Muscle of leg (tissue), 11 donors: ENCODE measurements around the gene PTPRG. TPM values are rescaled to one million over a fixed set of nuclear protein-coding genes. Genes with fewer than 3 reads are reported as not detected.

ENCODE experiments used
- DNase-seq: peaks from one replicate; pipeline ENCODE4 v3.0.0; 2013
- H3K27ac ChIP-seq: one replicate; pipeline ENCODE4 v1.5.1; 2013; ENCODE audit warnings: mild to moderate bottlenecking, low read length, control low read depth
- H3K27me3 ChIP-seq: one replicate; pipeline ENCODE4 v1.6.1; 2013; ENCODE audit warnings: low read length; ENCODE audit not compliant: control insufficient read depth, insufficient read depth
- H3K36me3 ChIP-seq: one replicate; pipeline ENCODE4 v1.6.1; 2013; ENCODE audit warnings: low read length; ENCODE audit not compliant: control insufficient read depth, insufficient read depth
- H3K4me1 ChIP-seq: one replicate; pipeline ENCODE4 v1.6.1; 2013; ENCODE audit warnings: low read length; ENCODE audit not compliant: control insufficient read depth, insufficient read depth
- H3K4me3 ChIP-seq: one replicate; pipeline ENCODE4 v1.5.1; 2013; ENCODE audit warnings: low read length, control low read depth
- H3K9me3 ChIP-seq: replicated peaks from 2 replicates; pipeline ENCODE4 v1.6.1; 2013; ENCODE audit warnings: low read depth, low read length; ENCODE audit not compliant: control insufficient read depth
- WGBS: methylation state at CpG from one replicate; pipeline ENCODE4 v1.1.5; 2013; ENCODE audit warnings: missing lambda C conversion rate; ENCODE audit not compliant: insufficient coverage; 5-methylcytosine and 5-hydroxymethylcytosine counted together
- polyA plus RNA-seq, 8 donors: library from polyadenylated mRNA; unstranded; fragments of 120-200 nt; gene quantifications; one replicate each; pipeline versions ENCODE4 v1.2.1 to v1.2.3, GENCODE V29; 2013; ENCODE audit warnings: inconsistent platforms in 1 of 8, low replicate concordance in 1 of 8; ENCODE audit not compliant: insufficient read length in 8 of 8, insufficient read depth in 1 of 8
- total RNA-seq: library from RNA; stranded (reverse); fragments of 120-200 nt; gene quantifications from one replicate; pipeline ENCODE4 v1.2.4, GENCODE V29; 2013

PTPRG gene
- total and polyA plus RNA-seq, 9 donors: 15.7 to 45.7 (median 30.8) TPM

DNA sequence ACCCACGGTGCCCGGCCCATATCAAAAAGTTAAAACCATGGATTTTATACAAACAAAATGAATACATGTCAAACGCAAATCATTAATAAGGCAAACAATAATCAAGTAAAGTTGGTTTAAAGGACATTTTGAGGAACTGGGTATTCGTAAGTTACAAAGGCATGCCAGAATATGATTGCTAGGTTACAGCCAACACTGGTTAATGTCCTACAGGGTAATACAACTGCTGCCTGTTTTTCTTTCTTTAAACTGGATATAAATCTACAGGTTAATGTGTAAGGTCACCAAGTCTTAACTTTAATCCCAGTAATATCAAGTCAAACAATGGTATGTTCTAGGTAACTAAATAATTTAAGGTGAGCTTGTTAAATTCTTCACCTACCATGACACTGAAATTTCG, 166.1 kb downstream of the PTPRG start:
- no peaks in the 10 kb centered on the region for H3K27me3 ChIP-seq
- no peak overlapping the region for H3K27ac ChIP-seq
- H3K9me3 ChIP-seq: no peaks in the 10 kb centered on the region
- no peaks in the 10 kb centered on the region for H3K36me3 ChIP-seq
- no peak for DNase-seq
- no CpG with 5 or more reads among the region's 5 CpGs for WGBS
- peaks cover 25% of the 10 kb centered on the region for H3K4me1 ChIP-seq
- H3K4me3 ChIP-seq: no peak overlapping the region

DNA sequence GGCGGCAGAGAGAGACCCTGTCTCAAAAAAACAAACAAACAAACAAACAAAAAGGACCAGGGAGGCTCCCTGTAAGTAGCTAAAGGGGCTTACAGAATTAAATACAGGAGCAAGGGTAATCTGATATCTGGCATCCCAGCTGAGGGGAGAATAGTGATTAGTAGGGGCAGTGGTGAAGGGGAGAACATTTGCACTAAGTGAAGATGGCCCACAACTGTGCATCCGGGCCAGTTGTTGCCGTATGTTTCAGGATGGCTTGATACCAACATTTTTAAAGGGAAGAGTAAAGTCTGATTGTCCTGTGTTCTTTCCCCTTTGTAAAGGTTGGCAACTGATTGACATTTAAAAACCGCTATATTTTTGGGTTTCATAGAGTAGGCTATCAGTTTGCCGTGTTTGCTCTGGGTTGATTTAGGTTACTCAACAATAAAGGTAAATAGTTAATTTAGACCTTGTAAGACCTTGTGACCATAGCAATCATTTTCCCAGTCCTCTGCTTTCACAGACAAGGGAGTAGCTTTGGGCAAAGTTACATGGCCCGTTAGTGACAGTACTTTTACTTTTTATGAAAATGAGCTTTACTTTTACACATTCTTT, 167.8 kb downstream of the PTPRG start:
- WGBS: 41% methylated on average over 2 of the region's 6 CpGs

DNA sequence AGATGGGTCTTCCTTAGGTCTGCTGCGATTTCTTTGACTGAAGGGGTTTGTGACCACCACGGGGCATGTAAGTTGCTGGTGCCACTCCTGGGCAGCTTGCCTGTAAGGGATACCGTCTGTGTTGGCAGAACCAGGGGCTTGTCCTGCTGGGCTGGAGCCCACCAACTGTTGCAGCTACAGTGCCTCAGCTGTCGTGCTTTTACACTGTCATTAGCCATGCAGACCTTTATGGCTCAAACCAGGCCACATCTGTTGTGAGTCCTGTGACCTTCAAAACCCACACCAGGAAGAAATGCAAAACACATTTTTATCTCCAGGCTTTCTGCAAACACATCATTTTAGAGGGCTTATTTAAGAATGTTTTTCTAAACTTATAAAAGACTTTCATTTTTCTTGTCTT, 168.7 kb downstream of the PTPRG start:
- no peak overlapping the region for H3K4me3 ChIP-seq
- no peaks in the 10 kb centered on the region for H3K27me3 ChIP-seq
- WGBS: 54% methylated on average over 4 of the region's 4 CpGs
- H3K27ac ChIP-seq: peak overlapping the region; percentile 48
- H3K9me3 ChIP-seq: no peaks in the 10 kb centered on the region
- H3K36me3 ChIP-seq: no peaks in the 10 kb centered on the region
- peaks cover 31% of the 10 kb centered on the region for H3K4me1 ChIP-seq
- DNase-seq: peak; percentile 88

More for the DNA sequence above, 167.8 kb downstream of the PTPRG start:
- peak; percentile 76 for DNase-seq
- H3K4me3 ChIP-seq: no peak overlapping the region
- peaks cover 31% of the 10 kb centered on the region for H3K4me1 ChIP-seq
- H3K36me3 ChIP-seq: no peaks in the 10 kb centered on the region
- H3K27ac ChIP-seq: peak overlapping the region; percentile 48
- no peaks in the 10 kb centered on the region for H3K9me3 ChIP-seq
- no peaks in the 10 kb centered on the region for H3K27me3 ChIP-seq

DNA sequence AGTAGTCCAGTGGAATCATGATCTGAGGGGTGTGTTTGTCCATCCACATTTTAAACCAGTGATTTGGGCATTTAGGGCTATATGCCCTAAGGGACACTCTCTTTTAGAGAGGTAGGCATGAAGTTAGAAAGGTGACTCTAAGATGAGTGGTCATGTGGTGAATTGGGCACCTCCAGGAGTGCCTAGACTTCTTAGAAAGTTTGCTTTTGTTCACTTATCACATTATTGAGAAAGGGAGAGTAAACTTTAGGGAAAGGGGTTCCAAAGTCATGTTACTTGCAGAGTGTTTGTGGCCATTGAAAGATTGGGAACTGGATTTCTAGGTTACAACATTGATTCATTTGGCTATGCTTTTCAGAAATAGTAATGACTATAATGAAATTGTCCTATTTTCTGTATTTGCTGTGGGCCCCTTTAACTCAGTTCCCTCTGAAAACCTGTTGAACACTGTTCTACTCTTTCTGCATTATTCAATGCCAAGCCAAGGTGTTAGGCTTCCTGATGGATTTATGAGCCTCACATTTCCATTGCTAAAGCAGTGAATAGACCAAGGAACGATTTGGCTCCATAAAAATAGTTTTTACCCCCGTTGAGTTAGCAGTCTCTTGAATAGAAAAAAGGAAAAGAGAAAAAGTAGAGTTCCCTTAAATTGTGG, 169.3 kb downstream of the PTPRG start:
- Histone ChIP-seq H3K4me1 (peaks cover 35% of the 10 kb centered on the region), H3K36me3 (no peaks in the 10 kb centered on the region), H3K27me3 (no peaks in the 10 kb centered on the region), H3K4me3 (no peak overlapping the region), H3K27ac (peak overlapping the region; percentile 48), H3K9me3 (no peaks in the 10 kb centered on the region)
- no peak for DNase-seq
- 0% methylated on average over 1 of the region's 2 CpGs for WGBS

DNA sequence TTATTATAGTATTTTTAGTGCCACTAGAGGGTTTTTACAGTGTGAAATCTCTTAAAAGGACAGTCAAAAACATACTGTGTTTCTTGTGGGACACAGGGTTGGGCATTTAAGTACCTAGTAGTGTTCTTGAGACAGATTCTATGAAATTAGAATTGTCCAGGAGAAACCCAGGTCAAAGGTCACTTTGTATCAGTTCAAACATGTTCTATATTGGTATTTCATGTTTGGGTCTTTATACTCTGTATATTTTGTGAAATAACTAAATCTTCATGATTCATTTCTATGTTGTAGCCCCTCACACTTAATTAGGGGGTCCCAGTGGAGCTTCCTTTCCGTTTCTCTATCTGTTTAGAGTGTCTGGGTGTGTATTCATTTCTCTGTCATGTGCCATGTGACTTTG, 171.6 kb downstream of the PTPRG start:
- no peaks in the 10 kb centered on the region for H3K27me3 ChIP-seq
- H3K9me3 ChIP-seq: no peaks in the 10 kb centered on the region
- no peak for DNase-seq
- peaks cover 35% of the 10 kb centered on the region for H3K4me1 ChIP-seq
- H3K27ac ChIP-seq: peak overlapping the region; percentile 45
- H3K36me3 ChIP-seq: no peaks in the 10 kb centered on the region
- no CpG with 5 or more reads among the region's 1 CpG for WGBS
- no peak overlapping the region for H3K4me3 ChIP-seq

DNA sequence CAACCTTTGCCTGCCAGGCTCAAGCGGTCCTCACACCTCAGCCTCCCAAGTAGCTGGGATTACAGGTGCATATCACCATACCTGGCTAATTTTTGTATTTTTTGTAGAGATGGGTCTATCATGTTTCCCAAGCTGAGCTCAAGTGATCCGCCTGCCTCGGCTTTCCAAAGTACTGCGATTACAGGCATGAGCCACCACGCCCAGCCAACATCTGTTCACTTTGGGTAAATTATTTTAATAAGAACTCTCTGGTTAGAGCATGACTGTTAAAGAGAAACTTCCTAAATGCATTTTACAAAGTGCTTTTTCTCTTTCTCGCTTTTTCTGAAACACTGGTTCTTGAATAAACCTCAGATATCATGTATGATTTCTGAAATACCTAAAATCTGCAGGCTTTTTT, 172.5 kb downstream of the PTPRG start:
- peaks cover 30% of the 10 kb centered on the region for H3K4me1 ChIP-seq
- WGBS: no CpG with 5 or more reads among the region's 6 CpGs
- H3K27ac ChIP-seq: peak overlapping the region; percentile 54
- no peaks in the 10 kb centered on the region for H3K36me3 ChIP-seq
- DNase-seq: peak; percentile 72
- no peak overlapping the region for H3K4me3 ChIP-seq
- no peaks in the 10 kb centered on the region for H3K9me3 ChIP-seq
- no peaks in the 10 kb centered on the region for H3K27me3 ChIP-seq

DNA sequence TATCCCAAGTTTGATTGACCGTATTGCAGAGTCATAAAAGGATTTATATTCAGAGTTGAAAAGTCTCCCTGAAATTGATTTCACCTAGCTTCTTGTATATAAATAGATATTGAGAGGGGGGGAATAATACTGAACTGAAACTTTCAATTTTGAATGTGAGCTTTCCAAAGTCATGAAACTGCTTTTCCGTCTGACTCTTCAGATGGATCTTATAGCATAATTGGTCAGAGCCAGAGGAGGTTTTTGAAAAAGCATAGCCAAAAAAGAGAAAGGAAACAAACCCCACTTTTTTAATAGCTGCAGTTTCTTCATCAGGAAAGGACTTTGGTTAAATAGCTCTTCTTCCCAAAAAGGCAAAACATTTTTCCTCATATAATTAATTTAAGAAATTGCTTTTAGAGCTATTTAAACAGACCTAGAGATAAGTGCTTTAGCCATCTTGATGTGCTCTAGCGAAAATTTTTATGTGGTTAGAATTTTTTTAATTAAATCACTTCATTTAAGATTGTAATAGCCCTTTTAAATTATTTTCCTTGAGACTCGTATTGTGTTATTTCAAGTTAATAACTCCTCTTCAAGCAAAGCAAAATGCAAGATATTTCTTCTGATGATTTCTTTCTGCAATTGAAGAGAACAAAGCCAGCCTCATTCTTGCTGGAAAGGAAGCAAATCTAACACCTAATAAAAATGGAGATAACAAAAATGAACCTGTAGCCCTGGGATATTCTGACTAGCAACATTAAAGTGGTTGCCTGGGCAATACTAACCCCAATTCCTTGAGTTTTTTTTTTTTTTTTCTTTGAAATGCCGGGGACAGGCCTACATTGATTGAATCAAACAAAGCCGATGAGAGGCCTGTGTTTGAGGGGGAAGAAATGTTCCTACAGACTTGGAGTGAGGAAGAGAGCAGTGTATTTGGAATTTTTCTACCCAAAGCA, 173.6 kb downstream of the PTPRG start:
- peak overlapping the region; percentile 54 for H3K27ac ChIP-seq
- H3K36me3 ChIP-seq: no peaks in the 10 kb centered on the region
- no CpG with 5 or more reads among the region's 6 CpGs for WGBS
- H3K9me3 ChIP-seq: no peaks in the 10 kb centered on the region
- peaks cover 28% of the 10 kb centered on the region for H3K4me1 ChIP-seq
- peak; percentile 75 for DNase-seq
- no peaks in the 10 kb centered on the region for H3K27me3 ChIP-seq
- H3K4me3 ChIP-seq: no peak overlapping the region

DNA sequence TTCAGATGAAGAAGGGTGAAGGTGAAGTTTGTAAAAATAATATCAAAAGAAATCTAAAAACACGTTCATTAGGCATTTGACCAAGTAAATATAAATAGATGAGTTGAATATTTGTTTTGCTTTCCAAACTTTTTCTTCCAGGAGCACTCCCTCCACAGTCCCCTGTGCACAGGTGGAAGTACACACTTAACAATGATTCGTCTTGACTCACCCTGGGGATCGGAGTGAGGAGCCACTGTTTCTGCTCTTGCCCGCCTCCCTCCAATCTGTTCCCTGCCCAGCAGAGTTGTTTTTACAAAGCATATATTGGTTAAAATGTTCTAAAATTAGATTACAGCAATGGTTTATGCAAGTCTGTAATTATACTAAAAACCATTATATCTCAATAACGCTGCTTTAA, 175.1 kb downstream of the PTPRG start:
- Histone ChIP-seq H3K9me3 (no peaks in the 10 kb centered on the region), H3K27ac (no peak overlapping the region), H3K36me3 (no peaks in the 10 kb centered on the region), H3K4me3 (no peak overlapping the region), H3K4me1 (peaks cover 21% of the 10 kb centered on the region), H3K27me3 (no peaks in the 10 kb centered on the region)
- DNase-seq: no peak
- WGBS: no CpG with 5 or more reads among the region's 5 CpGs

DNA sequence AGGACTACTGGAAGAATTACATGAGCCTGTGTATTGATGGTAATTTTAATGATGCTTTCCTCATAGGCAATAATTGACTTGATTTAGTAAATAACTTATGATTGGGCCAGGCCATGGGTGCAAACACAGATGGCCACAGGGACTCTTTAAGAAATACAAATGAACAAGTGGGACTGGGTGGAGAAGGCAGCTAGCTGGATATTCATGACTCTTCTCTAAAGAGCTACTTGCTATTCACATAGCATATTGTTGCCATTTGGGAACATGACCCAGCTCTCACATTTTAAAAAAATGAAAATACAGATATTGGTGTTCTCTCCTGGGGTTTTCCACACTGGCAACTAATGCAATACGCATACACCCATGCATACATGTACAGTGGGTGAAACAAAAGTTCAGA, 178.3 kb downstream of the PTPRG start:
- no CpG with 5 or more reads among the region's 1 CpG for WGBS
- Histone ChIP-seq H3K4me3 (no peak overlapping the region), H3K36me3 (no peaks in the 10 kb centered on the region), H3K9me3 (no peaks in the 10 kb centered on the region), H3K4me1 (peaks cover 12% of the 10 kb centered on the region), H3K27ac (no peak overlapping the region), H3K27me3 (no peaks in the 10 kb centered on the region)
- no peak for DNase-seq

DNA sequence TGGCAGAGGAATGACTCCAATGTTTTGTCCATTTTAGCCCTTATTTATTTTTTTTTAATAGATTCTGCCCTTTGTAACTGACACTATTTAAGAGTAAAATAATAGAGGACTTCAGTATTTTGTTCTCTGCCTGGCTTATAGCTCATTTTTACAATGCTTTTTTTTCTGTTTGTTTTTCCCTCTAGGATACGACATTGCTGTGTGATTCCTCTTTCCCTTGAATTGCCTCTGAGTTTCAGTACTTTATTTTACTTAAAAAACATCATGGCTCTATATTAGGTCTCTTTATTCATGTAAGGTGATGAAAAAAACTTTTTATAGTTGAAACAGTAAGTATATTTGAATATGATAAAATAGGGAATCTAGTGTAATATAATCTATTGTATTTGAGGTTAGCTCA, 179.1 kb downstream of the PTPRG start:
- no CpG with 5 or more reads among the region's 1 CpG for WGBS
- Histone ChIP-seq H3K36me3 (no peaks in the 10 kb centered on the region), H3K4me1 (peaks cover 9% of the 10 kb centered on the region), H3K9me3 (no peaks in the 10 kb centered on the region), H3K27me3 (no peaks in the 10 kb centered on the region), H3K4me3 (no peak overlapping the region), H3K27ac (no peak overlapping the region)
- DNase-seq: peak; percentile 36
